BJ (cell line): Measurements from ENCODE around the gene TBCEL. TPM values are rescaled to one million over a fixed set of nuclear protein-coding genes. Genes with fewer than 3 reads are reported as not detected.

Experiments used
- CTCF ChIA-PET: fragments of 350-600 bp; formaldehyde crosslinking; extraction: SDS; loops from one replicate; lab custom pipeline; 2021; ENCODE audit warnings: antibody characterized with exemption, inconsistent platforms; lab: Yijun Ruan, JAX
- POLR2A ChIA-PET: fragments of 300-600 bp; sonication (Branson Sonifier 250); formaldehyde crosslinking; extraction: SDS; loops from one replicate; lab custom pipeline; 2021; ENCODE audit warnings: antibody characterized with exemption; lab: Charles Lee
- DNase-seq: peaks from one replicate; pipeline ENCODE4 v3.0.0-alpha.2; 2011; ENCODE audit warnings: low read depth
- H3K27me3 ChIP-seq: 2 replicates; pipeline ENCODE4 v1.6.0; 2011; ENCODE audit warnings: low read length; ENCODE audit not compliant: control insufficient read depth, insufficient read depth
- H3K36me3 ChIP-seq: 2 replicates; pipeline ENCODE4 v1.5.1; 2011; ENCODE audit warnings: low read length; ENCODE audit not compliant: control insufficient read depth, insufficient read depth
- H3K4me3 ChIP-seq: 2 replicates; pipeline ENCODE4 v1.5.1; 2011; ENCODE audit warnings: low read depth, mild to moderate bottlenecking, control low read depth, low read length
- polyA plus RNA-seq: library from polyadenylated mRNA; depleted of rRNA; stranded (reverse); fragments of >200 nt; gene quantifications from 2 replicates; pipeline ENCODE4 v1.2.3, GENCODE V29; 2011
- TF ChIP-seq, protein P1 (sequence below): IDR thresholded peaks from 2 replicates; pipeline ENCODE4 v1.5.1; 2011; ENCODE audit warnings: low read depth, mild to moderate bottlenecking, control low read depth, inconsistent platforms, low read length, moderate library complexity; ENCODE audit not compliant: insufficient read depth

The TBCEL gene
- polyA plus RNA-seq, 1 experiment, result 8.6 TPM

DNA sequence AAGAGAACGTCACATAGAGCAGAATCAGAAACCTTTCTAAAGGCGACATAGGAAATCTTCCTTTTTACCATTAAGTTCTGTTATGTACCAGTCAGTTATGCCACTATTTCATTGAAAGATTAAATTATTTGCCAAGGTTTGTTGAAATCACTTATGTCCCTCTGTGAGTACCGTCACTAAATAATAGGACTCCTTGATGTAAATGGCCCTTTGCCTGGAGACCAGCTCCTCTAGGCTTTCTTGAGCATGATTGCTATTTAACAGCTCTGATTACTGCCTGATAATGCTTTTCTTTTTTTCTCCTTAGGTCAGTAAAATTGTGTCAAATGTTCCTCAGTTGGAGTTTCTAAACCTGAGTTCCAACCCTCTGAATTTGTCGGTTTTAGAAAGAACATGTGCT is 29.3 kb downstream of the TBCEL start:
- ChIA-PET POLR2A (no interaction called here), CTCF (interaction anchor here (1.6 to 1.7 kb wide), 2 partner anchors 9 to 11 kb away, joined by 3 to 7 read pairs; no protein-coding TSS in a partner anchor)
- peaks cover 7% of the 10 kb centered on the region for H3K36me3 ChIP-seq
- no peak overlapping the region for H3K4me3 ChIP-seq
- TF ChIP-seq, protein P1, sequence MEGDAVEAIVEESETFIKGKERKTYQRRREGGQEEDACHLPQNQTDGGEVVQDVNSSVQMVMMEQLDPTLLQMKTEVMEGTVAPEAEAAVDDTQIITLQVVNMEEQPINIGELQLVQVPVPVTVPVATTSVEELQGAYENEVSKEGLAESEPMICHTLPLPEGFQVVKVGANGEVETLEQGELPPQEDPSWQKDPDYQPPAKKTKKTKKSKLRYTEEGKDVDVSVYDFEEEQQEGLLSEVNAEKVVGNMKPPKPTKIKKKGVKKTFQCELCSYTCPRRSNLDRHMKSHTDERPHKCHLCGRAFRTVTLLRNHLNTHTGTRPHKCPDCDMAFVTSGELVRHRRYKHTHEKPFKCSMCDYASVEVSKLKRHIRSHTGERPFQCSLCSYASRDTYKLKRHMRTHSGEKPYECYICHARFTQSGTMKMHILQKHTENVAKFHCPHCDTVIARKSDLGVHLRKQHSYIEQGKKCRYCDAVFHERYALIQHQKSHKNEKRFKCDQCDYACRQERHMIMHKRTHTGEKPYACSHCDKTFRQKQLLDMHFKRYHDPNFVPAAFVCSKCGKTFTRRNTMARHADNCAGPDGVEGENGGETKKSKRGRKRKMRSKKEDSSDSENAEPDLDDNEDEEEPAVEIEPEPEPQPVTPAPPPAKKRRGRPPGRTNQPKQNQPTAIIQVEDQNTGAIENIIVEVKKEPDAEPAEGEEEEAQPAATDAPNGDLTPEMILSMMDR, result no peak
- no peaks in the 10 kb centered on the region for H3K27me3 ChIP-seq
- no peak for DNase-seq

DNA sequence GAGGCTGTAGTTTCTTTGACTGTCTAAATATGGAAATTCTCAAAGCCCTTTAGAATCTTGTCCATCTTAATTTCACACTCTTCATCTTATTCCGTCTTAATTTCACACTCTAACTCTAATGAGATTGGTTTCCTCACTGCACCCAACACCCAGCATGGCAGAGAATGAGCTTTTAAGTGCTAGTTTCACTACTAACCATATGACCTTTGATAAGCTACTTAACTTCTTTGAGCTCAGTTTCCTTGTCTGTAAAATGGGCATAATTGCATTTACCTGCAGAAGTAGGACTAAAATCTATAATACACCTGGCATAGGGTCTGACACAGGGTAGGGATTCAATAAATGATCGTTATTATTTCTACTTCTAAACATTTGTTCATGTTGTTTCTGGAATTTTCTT is 30.4 kb downstream of the TBCEL start:
- no peak overlapping the region for H3K4me3 ChIP-seq
- TF ChIP-seq, protein P1, result no peak
- H3K27me3 ChIP-seq, result no peaks in the 10 kb centered on the region
- H3K36me3 ChIP-seq, result peaks cover 7% of the 10 kb centered on the region
- DNase-seq, result no peak
- POLR2A ChIA-PET, result no interaction called here
- CTCF ChIA-PET, result interaction anchor here (1.0 to 1.7 kb wide), 3 partner anchors 10 to 14 kb away, joined by 3 to 7 read pairs (median 4); no protein-coding TSS in a partner anchor

DNA sequence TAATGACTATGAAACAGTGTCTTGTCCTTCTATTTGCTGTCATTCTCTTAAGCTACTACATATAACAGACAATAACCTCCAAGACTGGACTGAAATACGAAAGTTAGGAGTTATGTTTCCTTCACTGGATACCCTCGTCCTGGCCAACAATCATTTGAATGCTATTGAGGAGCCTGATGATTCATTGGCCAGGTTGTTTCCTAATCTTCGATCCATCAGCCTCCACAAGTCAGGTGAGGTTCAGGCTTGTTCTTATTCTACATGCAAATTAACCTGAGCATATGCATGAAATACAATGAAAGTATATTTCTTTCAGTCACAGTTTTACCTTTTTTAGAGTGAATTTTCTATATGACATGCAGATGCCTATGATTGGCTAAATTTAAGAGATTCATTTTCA is 31.2 kb downstream of the TBCEL start:
- ChIA-PET CTCF (interaction anchor here (1.0 to 1.7 kb wide), 2 partner anchors 9 to 13 kb away, joined by 4 to 7 read pairs; no protein-coding TSS in a partner anchor), POLR2A (no interaction called here)
- Histone ChIP-seq H3K4me3 (no peak overlapping the region), H3K27me3 (no peaks in the 10 kb centered on the region), H3K36me3 (peaks cover 7% of the 10 kb centered on the region)
- DNase-seq, result no peak
- TF ChIP-seq, protein P1, result no peak

DNA sequence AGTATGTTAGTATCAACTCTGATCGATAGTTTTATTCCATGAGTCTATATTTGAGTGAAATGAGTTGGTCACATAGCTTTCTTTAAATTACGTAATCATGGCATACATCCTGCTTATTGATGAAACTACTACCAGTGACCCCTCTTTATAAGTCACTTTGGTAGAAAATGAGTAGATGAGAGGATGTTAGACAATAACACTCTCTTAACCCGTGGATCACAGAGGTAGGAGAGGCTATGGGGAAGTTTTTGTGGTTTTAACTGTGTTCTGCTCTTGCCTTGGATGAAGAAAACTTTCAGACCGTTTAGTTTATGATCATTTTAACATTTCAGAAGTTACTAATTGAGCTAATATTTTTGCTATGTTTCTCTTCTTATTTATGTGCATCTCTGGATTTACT is 34.0 kb downstream of the TBCEL start:
- CTCF ChIA-PET, result interaction anchor here (0.6 to 1.5 kb wide), 2 partner anchors 9 to 681 kb away, joined by 3 read pairs; no protein-coding TSS in a partner anchor
- TF ChIP-seq, protein P1, result no peak
- POLR2A ChIA-PET, result no interaction called here
- no peak overlapping the region for H3K4me3 ChIP-seq
- no peaks in the 10 kb centered on the region for H3K27me3 ChIP-seq
- peaks cover 7% of the 10 kb centered on the region for H3K36me3 ChIP-seq
- DNase-seq, result no peak

DNA sequence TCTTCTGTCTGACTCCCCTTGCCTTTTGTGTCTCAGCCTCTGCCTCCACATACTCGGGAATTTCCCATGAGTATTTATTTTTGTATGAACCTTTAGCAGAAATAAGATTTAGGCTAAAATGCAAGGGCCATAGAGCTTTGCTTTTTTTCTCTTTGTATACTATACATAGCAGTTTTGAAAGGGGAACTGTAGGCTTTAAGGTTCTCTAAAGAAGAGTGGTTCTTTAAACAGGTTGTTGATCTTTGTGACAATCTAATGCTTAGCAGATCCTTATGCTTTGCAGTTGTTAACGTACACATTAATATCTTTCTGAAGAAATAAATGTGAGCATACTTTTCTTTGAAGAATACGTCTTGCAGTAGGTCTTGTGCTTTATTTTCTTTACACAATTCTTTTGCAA is 35.0 kb downstream of the TBCEL start:
- POLR2A ChIA-PET, result no interaction called here
- Histone ChIP-seq H3K4me3 (no peak overlapping the region), H3K36me3 (peaks cover 2% of the 10 kb centered on the region; the same call in 1 of the 2 replicates), H3K27me3 (no peaks in the 10 kb centered on the region)
- TF ChIP-seq, protein P1, result no peak
- CTCF ChIA-PET, result no interaction called here
- DNase-seq, result no peak
